ENCODE data around the gene SRGAP1.

SRGAP1 gene

DNA sequence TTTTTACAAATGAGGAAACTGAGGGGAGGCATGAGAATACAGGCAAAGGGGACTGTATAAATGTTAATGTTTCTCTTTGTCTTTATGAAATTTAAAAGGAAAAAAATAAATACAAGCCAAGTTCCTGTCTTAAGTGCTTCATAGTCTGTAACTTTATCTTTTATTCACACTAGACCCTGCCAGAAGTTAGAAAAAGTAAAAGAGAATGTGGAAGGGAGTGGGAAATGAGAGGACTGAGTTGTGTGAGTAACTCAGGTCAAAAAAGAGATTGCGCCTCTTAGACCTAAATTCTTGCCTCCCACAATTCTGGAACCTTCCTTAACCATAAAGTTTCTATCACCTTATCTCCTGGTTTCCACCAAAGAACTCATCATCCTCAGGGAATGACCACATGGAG, 236.5 kb downstream of the SRGAP1 start:
- DNase-seq (ENCODE audit: low read depth), result no peak
- no peak overlapping the region for H3K4me3 ChIP-seq (ENCODE audit: low read depth, low read length)
- no peak for TF ChIP-seq CTCF (IDR thresholded peaks at IDR 0.05; ENCODE audit: insufficient read depth, low read depth, low read length, missing control alignments)

DNA sequence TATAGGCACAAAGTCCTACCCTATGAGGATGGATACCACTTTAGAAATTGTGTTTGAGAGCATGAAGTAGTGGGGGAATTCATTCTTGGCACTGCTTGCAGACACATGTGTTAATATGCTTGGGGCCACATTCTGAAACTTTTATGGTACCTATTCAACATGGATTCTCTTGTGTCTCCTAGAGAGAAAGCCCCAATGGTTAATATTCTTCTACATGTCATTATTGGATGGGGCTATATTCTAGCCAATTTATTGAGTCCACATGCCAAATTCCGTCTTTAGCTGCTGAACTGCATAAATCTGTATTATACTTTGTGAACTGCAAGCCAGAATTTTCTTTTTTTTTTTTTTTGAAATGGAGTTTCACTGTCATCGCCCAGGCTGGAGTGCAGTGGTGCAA, 237.6 kb downstream of the SRGAP1 start:
- DNase-seq (ENCODE audit: low read depth), result no peak
- H3K4me3 ChIP-seq (ENCODE audit: low read depth, low read length), result no peak overlapping the region
- TF ChIP-seq CTCF (IDR thresholded peaks at IDR 0.05; ENCODE audit: insufficient read depth, low read depth, low read length, missing control alignments), result no peak

DNA sequence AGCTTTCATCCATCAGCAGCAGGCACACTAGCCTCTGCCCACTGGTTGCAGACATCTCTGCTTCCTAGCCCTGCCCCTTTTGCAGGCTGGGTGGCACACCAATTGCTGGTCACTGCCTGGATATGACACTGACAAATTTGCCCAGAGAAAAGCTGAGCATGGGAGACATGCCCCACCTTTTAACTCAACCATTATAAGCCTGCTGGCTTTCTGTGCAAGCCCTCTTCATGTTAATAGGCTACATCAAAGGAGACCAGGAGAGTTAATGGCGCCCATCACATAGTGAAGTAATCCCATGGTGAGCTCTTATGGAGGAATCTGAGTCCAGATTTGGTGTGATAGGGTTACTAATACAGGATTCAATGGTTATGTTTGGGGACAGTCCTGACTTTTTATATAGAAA, 238.4 kb downstream of the SRGAP1 start:
- H3K4me3 ChIP-seq (ENCODE audit: low read depth, low read length), result no peak overlapping the region
- no peak for DNase-seq (ENCODE audit: low read depth)

GRCh38 chr12:64083285-64084210, 239.0 kb downstream of the SRGAP1 start:
- no peak overlapping the region for H3K4me3 ChIP-seq (ENCODE audit: low read depth, low read length)
- no peak for DNase-seq (ENCODE audit: low read depth)
- TF ChIP-seq CTCF (IDR thresholded peaks at IDR 0.05; ENCODE audit: insufficient read depth, low read depth, low read length, missing control alignments), result no peak

More for the DNA sequence above, 238.4 kb downstream of the SRGAP1 start:
- TF ChIP-seq CTCF (IDR thresholded peaks at IDR 0.05; ENCODE audit: insufficient read depth, low read depth, low read length, missing control alignments), result no peak

DNA sequence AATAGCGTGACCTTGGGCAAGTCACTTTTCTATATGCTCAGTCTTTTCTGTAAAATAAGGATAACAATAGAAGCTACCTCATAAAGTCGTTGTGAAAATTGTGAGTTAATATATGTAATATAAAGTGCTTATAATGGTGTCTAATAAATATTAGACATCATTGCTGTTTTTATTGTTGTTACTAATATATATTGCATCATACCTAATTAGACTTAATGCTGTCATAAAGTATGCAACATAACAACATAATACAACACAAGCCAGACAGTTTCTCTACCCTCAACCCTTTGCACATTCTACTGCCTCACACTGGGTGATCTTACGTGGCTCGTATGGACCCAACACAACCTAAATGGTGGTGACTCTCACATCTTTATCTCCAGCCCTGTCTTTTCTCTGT, 240.7 kb downstream of the SRGAP1 start:
- no peak for TF ChIP-seq CTCF (IDR thresholded peaks at IDR 0.05; ENCODE audit: insufficient read depth, low read depth, low read length, missing control alignments)
- no peak for DNase-seq (ENCODE audit: low read depth)
- no peak overlapping the region for H3K4me3 ChIP-seq (ENCODE audit: low read depth, low read length)

DNA sequence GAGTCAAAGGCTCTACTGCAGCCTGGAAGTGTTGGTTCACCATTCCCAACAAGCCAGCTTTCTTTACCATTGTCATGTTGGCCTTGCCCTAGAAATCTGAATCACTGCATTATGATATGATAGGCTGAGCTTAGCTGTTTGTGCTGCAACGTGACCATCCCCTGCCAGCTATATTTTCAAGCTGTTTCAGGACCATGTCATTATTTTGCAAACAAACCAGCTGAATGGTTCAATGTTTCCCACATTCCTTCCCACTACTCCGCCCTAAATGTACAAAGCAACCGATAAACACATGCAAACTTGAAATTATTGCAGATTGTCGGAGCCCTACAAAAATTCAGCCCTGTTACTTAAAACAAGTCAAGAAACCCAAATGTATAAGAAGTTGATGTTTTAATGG, 241.5 kb downstream of the SRGAP1 start:
- DNase-seq (ENCODE audit: low read depth), result no peak
- no peak overlapping the region for H3K4me3 ChIP-seq (ENCODE audit: low read depth, low read length)

More for the DNA sequence above, 241.5 kb downstream of the SRGAP1 start:
- TF ChIP-seq CTCF (IDR thresholded peaks at IDR 0.05; ENCODE audit: insufficient read depth, low read depth, low read length, missing control alignments), result no peak
